HG03354 (cell line): Measurements from ENCODE around the gene ACCS.
A peak's percentile ranks its signal among the peaks of the same experiment; 100 is the strongest.

Experiments
- ATAC-seq: cut with Tn5 transposase; IDR thresholded peaks from one replicate; pipeline ENCODE4 v1.9.1; 2021; ENCODE audit warnings: mild to moderate bottlenecking; ENCODE audit not compliant: unreplicated experiment, poor library complexity, severe bottlenecking

ACCS gene

GRCh38 chr11:44036811-44037657 lies 29.0 kb upstream of the ACCS start:
- ATAC-seq, result peak; percentile 69

- ATAC-seq, result no peak
These were observed 28.4 kb upstream of the ACCS start for GRCh38 chr11:44037658-44037998.

GRCh38 chr11:44043157-44043556 lies 22.9 kb upstream of the ACCS start:
- ATAC-seq, result no peak

- ATAC-seq, result no peak
These were observed 19.9 kb upstream of the ACCS start for GRCh38 chr11:44046182-44046581.

GRCh38 chr11:44047298-44047697 lies 18.8 kb upstream of the ACCS start:
- ATAC-seq, result no peak

- no peak for ATAC-seq
These were observed 18.1 kb upstream of the ACCS start, which contains the start of gene ACCSL for GRCh38 chr11:44047931-44048431. ACCSL (plus strand) TSS chr11:44047981; CDS start chr11:44048037, 56 bp downstream.

GRCh38 chr11:44049832-44050231 lies 16.2 kb upstream of the ACCS start:
- ATAC-seq, result no peak

- no peak for ATAC-seq
These were observed 14.9 kb upstream of the ACCS start for GRCh38 chr11:44051171-44051570.

- ATAC-seq, result no peak
These were observed 8.7 kb upstream of the ACCS start for GRCh38 chr11:44057340-44057739.

- ATAC-seq, result no peak
These were observed 7.8 kb upstream of the ACCS start for GRCh38 chr11:44058275-44058674.

- ATAC-seq, result no peak
These were observed 859 bp upstream of the ACCS start for GRCh38 chr11:44065161-44065661.

- no peak for ATAC-seq
These were observed 667 bp downstream of the ACCS start for GRCh38 chr11:44066732-44067141.

GRCh38 chr11:44067266-44067665 lies 1.2 kb downstream of the ACCS start:
- no peak for ATAC-seq

- no peak for ATAC-seq
These were observed 2.1 kb downstream of the ACCS start for GRCh38 chr11:44068180-44068579.

GRCh38 chr11:44071157-44071556 lies 5.1 kb downstream of the ACCS start:
- no peak for ATAC-seq

- ATAC-seq, result no peak
These were observed 6.9 kb downstream of the ACCS start for GRCh38 chr11:44072757-44073658.

GRCh38 chr11:44078794-44079193 lies 12.7 kb downstream of the ACCS start:
- ATAC-seq, result no peak

GRCh38 chr11:44079376-44079775 lies 13.3 kb downstream of the ACCS start:
- no peak for ATAC-seq

GRCh38 chr11:44080951-44081350 lies 14.9 kb downstream of the ACCS start:
- no peak for ATAC-seq

GRCh38 chr11:44082645-44083044 lies 16.6 kb downstream of the ACCS start:
- no peak for ATAC-seq
